Activated naive CD8-positive, alpha-beta T cell (primary cell): ENCODE data around the gene RAB30.

Experiments used
- H3K27ac Mint-ChIP-seq: one replicate; pipeline ENCODE4 v1.8.0; 2021; ENCODE audit warnings: mixed read lengths
- H3K27me3 Mint-ChIP-seq: one replicate; pipeline ENCODE4 v1.8.0; 2021; ENCODE audit warnings: mixed read lengths
- H3K36me3 Mint-ChIP-seq: one replicate; pipeline ENCODE4 v1.8.0; 2021; ENCODE audit warnings: mixed read lengths
- H3K4me1 Mint-ChIP-seq: one replicate; pipeline ENCODE4 v1.8.0; 2021; ENCODE audit warnings: low read depth, mixed read lengths
- H3K4me3 Mint-ChIP-seq: one replicate; pipeline ENCODE4 v1.8.0; 2021; ENCODE audit warnings: mild to moderate bottlenecking, mixed read lengths
- H3K9me3 Mint-ChIP-seq: one replicate; pipeline ENCODE4 v1.8.0; 2021; ENCODE audit warnings: low read depth, mixed read lengths

Gene RAB30

GRCh38 chr11:83057721-83058120, 14.0 kb downstream of the RAB30 start:
- no peak overlapping the region for H3K4me3 Mint-ChIP-seq
- H3K9me3 Mint-ChIP-seq: no peaks in the 10 kb centered on the region
- H3K36me3 Mint-ChIP-seq: peaks cover 22% of the 10 kb centered on the region
- no peak overlapping the region for H3K27ac Mint-ChIP-seq
- no peaks in the 10 kb centered on the region for H3K27me3 Mint-ChIP-seq
- H3K4me1 Mint-ChIP-seq: peaks cover 73% of the 10 kb centered on the region

DNA sequence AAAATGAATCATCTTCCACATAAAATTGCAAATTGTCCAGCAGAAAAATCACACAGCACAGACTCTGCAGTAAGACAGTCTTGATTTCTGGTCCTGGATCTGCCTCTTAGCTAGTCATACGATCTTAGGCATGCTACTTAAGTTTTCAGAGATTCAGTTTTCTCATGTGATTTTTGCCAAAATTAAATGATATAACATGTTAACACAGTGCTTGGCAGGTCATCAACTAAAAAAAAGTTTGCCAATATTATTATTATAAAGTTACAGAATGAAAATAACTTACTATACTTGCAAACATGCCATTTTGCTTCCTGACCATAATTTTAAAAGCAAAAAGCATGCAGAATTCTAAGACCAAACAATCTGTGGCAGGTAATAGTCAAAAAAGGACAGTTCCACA, 15.1 kb downstream of the RAB30 start:
- H3K27ac Mint-ChIP-seq: peak overlapping the region; percentile 75
- no peak overlapping the region for H3K4me3 Mint-ChIP-seq
- peaks cover 24% of the 10 kb centered on the region for H3K36me3 Mint-ChIP-seq
- H3K9me3 Mint-ChIP-seq: no peaks in the 10 kb centered on the region
- H3K27me3 Mint-ChIP-seq: no peaks in the 10 kb centered on the region
- H3K4me1 Mint-ChIP-seq: peaks cover 68% of the 10 kb centered on the region

GRCh38 chr11:83056204-83056603, 15.5 kb downstream of the RAB30 start:
- Mint-ChIP-seq H3K4me3 (no peak overlapping the region), H3K4me1 (peaks cover 67% of the 10 kb centered on the region), H3K27ac (peak overlapping the region; percentile 75), H3K9me3 (no peaks in the 10 kb centered on the region), H3K27me3 (no peaks in the 10 kb centered on the region), H3K36me3 (peaks cover 27% of the 10 kb centered on the region)

GRCh38 chr11:83054904-83055380, 16.8 kb downstream of the RAB30 start:
- no peaks in the 10 kb centered on the region for H3K9me3 Mint-ChIP-seq
- H3K27me3 Mint-ChIP-seq: no peaks in the 10 kb centered on the region
- peak overlapping the region; percentile 8 for H3K4me3 Mint-ChIP-seq
- H3K4me1 Mint-ChIP-seq: peaks cover 57% of the 10 kb centered on the region
- H3K27ac Mint-ChIP-seq: no peak overlapping the region
- H3K36me3 Mint-ChIP-seq: peaks cover 28% of the 10 kb centered on the region

DNA sequence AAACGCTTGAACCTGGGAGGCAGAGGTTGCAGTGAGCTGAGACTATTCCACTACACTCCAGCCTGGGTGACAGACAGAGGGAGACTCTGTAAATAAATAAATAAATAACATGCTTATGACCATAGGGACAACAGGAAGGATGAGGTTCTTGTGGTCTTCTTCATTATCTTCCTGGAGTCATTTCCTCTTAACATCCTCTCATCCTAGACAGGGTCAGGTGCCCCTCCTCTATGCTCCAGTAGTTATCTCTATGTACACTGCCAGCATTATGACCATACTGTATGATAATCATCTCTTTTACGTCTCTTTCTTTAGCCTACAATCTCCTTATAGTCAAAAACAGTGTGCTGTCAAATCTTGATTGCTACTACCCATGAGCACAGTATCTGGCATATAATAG, 17.7 kb downstream of the RAB30 start:
- peaks cover 24% of the 10 kb centered on the region for H3K36me3 Mint-ChIP-seq
- no peaks in the 10 kb centered on the region for H3K27me3 Mint-ChIP-seq
- H3K27ac Mint-ChIP-seq: peak overlapping the region; percentile 22
- H3K9me3 Mint-ChIP-seq: no peaks in the 10 kb centered on the region
- H3K4me1 Mint-ChIP-seq: peaks cover 52% of the 10 kb centered on the region
- H3K4me3 Mint-ChIP-seq: peak overlapping the region; percentile 20

GRCh38 chr11:83051760-83052671, 19.7 kb downstream of the RAB30 start:
- no peaks in the 10 kb centered on the region for H3K9me3 Mint-ChIP-seq
- no peaks in the 10 kb centered on the region for H3K27me3 Mint-ChIP-seq
- peaks cover 54% of the 10 kb centered on the region for H3K4me1 Mint-ChIP-seq
- H3K4me3 Mint-ChIP-seq: no peak overlapping the region
- no peak overlapping the region for H3K27ac Mint-ChIP-seq
- H3K36me3 Mint-ChIP-seq: peaks cover 29% of the 10 kb centered on the region

GRCh38 chr11:83047515-83048225, 24.0 kb downstream of the RAB30 start:
- H3K4me3 Mint-ChIP-seq: no peak overlapping the region

DNA sequence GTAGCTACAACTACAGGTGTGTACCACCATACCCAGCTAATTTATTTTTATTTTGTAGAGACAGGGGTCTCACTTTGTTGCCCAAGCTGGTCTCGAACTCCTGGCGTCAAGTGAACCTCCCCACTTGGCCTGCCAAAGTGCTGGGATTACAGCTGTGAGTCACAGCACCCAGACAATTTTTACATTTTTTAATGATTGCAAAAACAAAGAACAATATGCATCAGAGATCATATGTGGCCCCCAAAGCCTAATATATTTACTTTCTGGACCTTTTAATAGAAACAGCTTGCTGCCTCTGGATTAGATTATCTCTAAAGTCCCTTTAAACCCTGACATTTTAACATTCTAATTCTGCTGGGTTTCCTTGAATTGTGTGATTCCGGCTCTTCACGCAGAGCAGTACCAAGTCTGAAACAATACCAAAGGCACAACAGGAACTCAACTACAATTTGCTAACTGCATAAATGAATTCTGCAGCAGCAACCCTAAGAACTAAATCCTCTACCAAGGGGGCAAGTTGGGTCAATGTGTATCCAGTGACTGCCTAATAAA, 25.0 kb downstream of the RAB30 start:
- no peak overlapping the region for H3K4me3 Mint-ChIP-seq
- no peaks in the 10 kb centered on the region for H3K27me3 Mint-ChIP-seq
- no peaks in the 10 kb centered on the region for H3K9me3 Mint-ChIP-seq
- H3K27ac Mint-ChIP-seq: no peak overlapping the region
- H3K4me1 Mint-ChIP-seq: peaks cover 36% of the 10 kb centered on the region
- H3K36me3 Mint-ChIP-seq: peaks cover 17% of the 10 kb centered on the region

More at GRCh38 chr11:83047515-83048225, 24.0 kb downstream of the RAB30 start:
- peaks cover 40% of the 10 kb centered on the region for H3K4me1 Mint-ChIP-seq
- H3K9me3 Mint-ChIP-seq: no peaks in the 10 kb centered on the region
- H3K27me3 Mint-ChIP-seq: no peaks in the 10 kb centered on the region
- H3K27ac Mint-ChIP-seq: no peak overlapping the region
- H3K36me3 Mint-ChIP-seq: peaks cover 18% of the 10 kb centered on the region

DNA sequence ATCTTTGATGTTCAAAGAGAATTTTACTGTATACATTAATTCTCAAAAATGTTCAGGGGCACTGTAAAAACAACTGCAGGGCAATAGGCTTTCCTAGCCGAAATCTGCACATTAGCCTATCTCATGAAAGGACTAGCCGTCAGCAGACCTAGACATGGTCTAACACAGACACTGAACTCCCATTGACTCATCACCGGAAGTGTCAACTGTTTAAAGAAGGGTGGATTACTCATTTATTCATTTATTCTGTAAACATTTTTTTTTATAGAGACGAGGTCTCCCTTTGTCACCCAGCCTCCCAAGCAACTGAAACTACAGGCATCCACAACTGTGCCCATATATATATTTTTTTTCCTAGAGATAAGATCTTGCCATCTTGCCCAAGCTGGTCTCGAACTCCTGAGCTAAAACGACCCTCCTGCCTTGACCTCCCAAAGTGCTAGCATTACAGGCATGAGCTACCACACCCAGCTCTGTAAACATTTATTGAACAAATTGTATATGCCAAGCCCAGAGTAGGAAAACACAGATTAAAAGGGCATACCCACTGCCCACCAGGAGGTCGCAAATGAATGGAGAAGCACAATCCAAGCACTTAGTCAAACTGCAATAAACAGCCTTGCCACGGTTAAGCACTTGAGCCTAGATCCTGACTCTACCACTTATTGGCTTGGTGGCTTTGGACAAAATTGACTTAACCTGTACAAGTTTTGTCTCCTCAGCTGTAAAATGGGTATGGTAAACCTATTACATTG, 26.6 kb downstream of the RAB30 start:
- Mint-ChIP-seq H3K27me3 (no peaks in the 10 kb centered on the region), H3K4me3 (no peak overlapping the region), H3K4me1 (peaks cover 40% of the 10 kb centered on the region), H3K27ac (no peak overlapping the region), H3K9me3 (no peaks in the 10 kb centered on the region), H3K36me3 (peaks cover 7% of the 10 kb centered on the region)

GRCh38 chr11:83042964-83043711, 28.6 kb downstream of the RAB30 start:
- Mint-ChIP-seq H3K9me3 (peaks cover 4% of the 10 kb centered on the region), H3K4me3 (no peak overlapping the region), H3K27ac (no peak overlapping the region), H3K27me3 (no peaks in the 10 kb centered on the region), H3K4me1 (peaks cover 46% of the 10 kb centered on the region), H3K36me3 (peaks cover 8% of the 10 kb centered on the region)

DNA sequence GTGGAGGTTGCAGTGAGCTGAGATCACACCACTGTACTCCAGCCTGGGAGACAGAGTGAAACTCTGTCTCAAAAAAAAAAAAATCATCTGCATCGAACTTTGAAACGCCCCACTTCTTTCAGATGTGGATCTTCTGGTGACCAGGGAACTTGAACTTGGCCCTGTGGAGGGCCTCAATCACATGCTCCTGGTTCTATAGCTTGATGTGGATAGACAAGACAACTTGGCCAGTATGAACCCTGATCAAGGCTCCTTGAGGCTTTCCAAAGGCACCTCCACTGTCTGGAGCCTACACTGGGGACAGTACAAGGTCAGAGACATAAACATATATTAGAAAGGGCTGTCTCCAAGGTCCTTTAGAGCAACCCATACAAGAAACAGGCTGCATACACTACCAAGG, 30.6 kb downstream of the RAB30 start:
- H3K27ac Mint-ChIP-seq: peak overlapping the region; percentile 22
- H3K27me3 Mint-ChIP-seq: no peaks in the 10 kb centered on the region
- H3K9me3 Mint-ChIP-seq: peaks cover 4% of the 10 kb centered on the region
- H3K4me1 Mint-ChIP-seq: peaks cover 47% of the 10 kb centered on the region
- no peak overlapping the region for H3K4me3 Mint-ChIP-seq
- H3K36me3 Mint-ChIP-seq: peaks cover 13% of the 10 kb centered on the region

- Mint-ChIP-seq H3K4me1 (peaks cover 47% of the 10 kb centered on the region), H3K27me3 (no peaks in the 10 kb centered on the region), H3K36me3 (peaks cover 13% of the 10 kb centered on the region), H3K9me3 (peaks cover 4% of the 10 kb centered on the region), H3K4me3 (peak overlapping the region; percentile 31), H3K27ac (peak overlapping the region; percentile 84)
Measured at GRCh38 chr11:83039566-83039965, 32.1 kb downstream of the RAB30 start.

DNA sequence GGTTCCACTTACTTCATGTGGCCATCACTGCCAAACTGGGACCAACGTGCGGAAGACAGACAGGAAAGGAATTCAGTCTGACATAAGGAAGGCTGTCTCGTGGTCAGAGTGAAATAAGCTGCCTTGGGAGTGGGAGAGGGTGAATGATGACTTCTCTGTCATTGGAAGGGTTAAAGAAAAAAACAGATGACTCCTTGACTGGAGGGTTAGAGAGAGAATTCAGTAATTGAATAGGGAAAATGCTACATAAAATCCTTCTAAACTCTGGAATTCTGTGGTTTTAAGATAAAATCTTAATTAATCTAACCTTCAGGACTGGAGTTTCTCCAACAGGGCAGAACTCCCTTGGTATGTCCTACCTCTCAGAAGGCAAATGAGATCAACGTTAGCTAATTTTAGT, 33.8 kb downstream of the RAB30 start:
- peaks cover 13% of the 10 kb centered on the region for H3K36me3 Mint-ChIP-seq
- peaks cover 4% of the 10 kb centered on the region for H3K9me3 Mint-ChIP-seq
- H3K27ac Mint-ChIP-seq: no peak overlapping the region
- H3K27me3 Mint-ChIP-seq: no peaks in the 10 kb centered on the region
- H3K4me3 Mint-ChIP-seq: no peak overlapping the region
- H3K4me1 Mint-ChIP-seq: peaks cover 51% of the 10 kb centered on the region

DNA sequence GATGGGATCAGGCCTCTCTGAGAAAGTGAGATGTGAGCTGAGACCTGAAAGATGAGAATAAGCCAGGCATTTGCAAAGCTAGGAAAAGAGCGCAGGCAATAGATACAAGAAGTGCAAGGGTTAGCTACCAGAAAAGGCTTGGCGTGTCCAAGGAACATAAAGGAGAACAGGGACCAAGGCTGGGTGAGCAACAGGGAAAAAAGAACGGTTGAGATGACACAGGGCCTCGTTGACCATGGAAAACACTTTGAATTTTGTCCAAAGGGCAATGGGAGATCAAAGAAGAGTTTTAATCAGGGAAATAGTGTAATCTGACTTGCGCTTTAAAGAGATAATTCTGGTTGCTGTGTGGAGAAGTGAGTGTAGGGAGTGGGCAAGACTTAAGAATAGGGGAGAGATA, 35.0 kb downstream of the RAB30 start:
- no peaks in the 10 kb centered on the region for H3K27me3 Mint-ChIP-seq

More for the DNA sequence above, 35.0 kb downstream of the RAB30 start:
- Mint-ChIP-seq H3K27ac (no peak overlapping the region), H3K36me3 (peaks cover 13% of the 10 kb centered on the region), H3K9me3 (peaks cover 4% of the 10 kb centered on the region), H3K4me1 (peaks cover 51% of the 10 kb centered on the region), H3K4me3 (no peak overlapping the region)
